Metanephros (tissue), 1 donor: Measurements from ENCODE around the gene SYNDIG1L. TPM values are rescaled to one million over a fixed set of nuclear protein-coding genes. Genes with fewer than 3 reads are reported as not detected.

ENCODE experiments used
- total RNA-seq: library from RNA; depleted of rRNA; stranded (reverse); fragments of >200 nt; gene quantifications from one replicate; pipeline ENCODE4 v1.2.3, GENCODE V29; 2014

SYNDIG1L gene
- 0.06 TPM for total RNA-seq

DNA sequence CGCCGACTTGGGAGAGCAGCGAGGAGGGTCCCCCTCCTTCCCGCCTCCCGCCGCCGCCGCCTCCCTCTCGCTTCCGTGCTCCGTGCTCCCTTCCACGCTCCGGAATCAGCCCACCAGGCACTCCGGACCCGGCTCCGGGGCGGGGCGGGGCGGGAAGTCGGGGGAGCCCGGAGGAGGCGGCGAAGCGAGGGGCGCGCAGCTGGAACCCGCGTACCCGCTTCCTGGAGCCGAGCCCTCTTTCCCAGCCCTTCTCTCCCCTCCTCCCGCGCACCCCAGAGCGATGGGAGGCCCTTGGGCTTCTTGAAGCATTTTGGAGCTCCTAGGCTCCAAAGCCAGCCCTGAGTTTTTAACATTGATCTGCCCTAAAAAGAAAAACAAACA is at the start of gene SYNDIG1L:
Gene SYNDIG1L (minus strand): TSS at position 9 of the 381 bp plus-strand sequence. CDS start 16,466 bp downstream, outside the sequence.

Other genes starting within 250 kb of the SYNDIG1L start
- not detected for gene VSX2, start 186.8 kb downstream of the SYNDIG1L start, total RNA-seq
- 76.9 TPM for gene ABCD4, start 123.3 kb downstream of the SYNDIG1L start, total RNA-seq
- not detected for gene VRTN, start 77.7 kb downstream of the SYNDIG1L start, total RNA-seq
- 288 TPM for gene NPC2, start 67.1 kb upstream of the SYNDIG1L start, total RNA-seq
- 22.9 TPM for gene ISCA2, start 67.6 kb upstream of the SYNDIG1L start, total RNA-seq
- 14.4 TPM for gene LTBP2, start 186.0 kb upstream of the SYNDIG1L start, total RNA-seq